SK-N-SH (cell line): Measurements from ENCODE around the gene PRSS23.

Experiments
- SIN3A ChIP-seq: IDR thresholded peaks from 2 replicates; pipeline ENCODE4 v1.6.1; 2012; ENCODE audit warnings: low read depth, mild to moderate bottlenecking, low read length, moderate library complexity, borderline replicate concordance
- TF ChIP-seq, protein P1 (sequence below): fragments of 200-600 bp; sonication (generic); IDR thresholded peaks from 2 replicates; pipeline ENCODE4 v1.6.1; 2017; ENCODE audit warnings: antibody characterized with exemption, mild to moderate bottlenecking, moderate library complexity

- TF ChIP-seq, protein P1, sequence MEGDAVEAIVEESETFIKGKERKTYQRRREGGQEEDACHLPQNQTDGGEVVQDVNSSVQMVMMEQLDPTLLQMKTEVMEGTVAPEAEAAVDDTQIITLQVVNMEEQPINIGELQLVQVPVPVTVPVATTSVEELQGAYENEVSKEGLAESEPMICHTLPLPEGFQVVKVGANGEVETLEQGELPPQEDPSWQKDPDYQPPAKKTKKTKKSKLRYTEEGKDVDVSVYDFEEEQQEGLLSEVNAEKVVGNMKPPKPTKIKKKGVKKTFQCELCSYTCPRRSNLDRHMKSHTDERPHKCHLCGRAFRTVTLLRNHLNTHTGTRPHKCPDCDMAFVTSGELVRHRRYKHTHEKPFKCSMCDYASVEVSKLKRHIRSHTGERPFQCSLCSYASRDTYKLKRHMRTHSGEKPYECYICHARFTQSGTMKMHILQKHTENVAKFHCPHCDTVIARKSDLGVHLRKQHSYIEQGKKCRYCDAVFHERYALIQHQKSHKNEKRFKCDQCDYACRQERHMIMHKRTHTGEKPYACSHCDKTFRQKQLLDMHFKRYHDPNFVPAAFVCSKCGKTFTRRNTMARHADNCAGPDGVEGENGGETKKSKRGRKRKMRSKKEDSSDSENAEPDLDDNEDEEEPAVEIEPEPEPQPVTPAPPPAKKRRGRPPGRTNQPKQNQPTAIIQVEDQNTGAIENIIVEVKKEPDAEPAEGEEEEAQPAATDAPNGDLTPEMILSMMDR, result no peak
- no peak for TF ChIP-seq SIN3A
These were observed 26.7 kb upstream of the PRSS23 start for GRCh38 chr11:86773513-86774252.
